Neural cell (in vitro differentiated cells): Measurements from ENCODE around the gene RGS4. TPM values are rescaled to one million over a fixed set of nuclear protein-coding genes. Genes with fewer than 3 reads are reported as not detected.

Experiments used
- H2AFZ ChIP-seq: fragments of 200-600, 300-800 bp; sonication (generic), shearing (Covaris generic); 2 replicates; pipeline ENCODE4 v1.6.0; 2014; ENCODE audit warnings: low read depth, mild to moderate bottlenecking, antibody characterized with exemption, low read length, moderate library complexity
- H3F3A ChIP-seq: fragments of 200-600 bp; shearing (Covaris generic); 2 replicates; pipeline ENCODE4 v1.6.1; 2016; ENCODE audit warnings: mild to moderate bottlenecking, moderate library complexity, mixed read lengths, antibody characterized with exemption, low read length; ENCODE audit not compliant: insufficient read depth, poor library complexity, severe bottlenecking
- H3K27ac ChIP-seq: fragments of 200-600, 300-800 bp; sonication (generic), shearing (Covaris generic); 2 replicates; pipeline ENCODE4 v1.5.1; 2014; ENCODE audit warnings: mild to moderate bottlenecking, low read length, moderate library complexity
- H3K27me3 ChIP-seq: fragments of 300-800, 200-600 bp; sonication (generic), shearing (Covaris generic); 2 replicates; pipeline ENCODE4 v1.6.0; 2014; ENCODE audit warnings: mild to moderate bottlenecking, low read depth, low read length, moderate library complexity; ENCODE audit not compliant: insufficient read depth
- H3K36me3 ChIP-seq: fragments of 300-800, 200-600 bp; sonication (generic), shearing (Covaris generic); 2 replicates; pipeline ENCODE4 v1.5.1; 2014; ENCODE audit warnings: mild to moderate bottlenecking, antibody characterized with exemption, low read length, moderate library complexity; ENCODE audit not compliant: insufficient read depth
- H3K4me2 ChIP-seq: fragments of 300-800, 200-600 bp; sonication (generic), shearing (Covaris generic); 2 replicates; pipeline ENCODE4 v1.6.0; 2014; ENCODE audit warnings: mild to moderate bottlenecking, low read length
- H3K4me3 ChIP-seq: fragments of 300-800, 200-600 bp; sonication (generic), shearing (Covaris generic); 2 replicates; pipeline ENCODE4 v1.5.1; 2014; ENCODE audit warnings: mild to moderate bottlenecking, low read length, moderate library complexity
- H3K79me2 ChIP-seq: fragments of 200-600 bp; shearing (Covaris generic); replicated peaks from 2 replicates; pipeline ENCODE4 v1.6.0; 2014; ENCODE audit warnings: mild to moderate bottlenecking, low read length, moderate library complexity; ENCODE audit not compliant: insufficient read depth
- H3K9ac ChIP-seq: fragments of 300-800, 200-600 bp; sonication (generic), shearing (Covaris generic); 2 replicates; pipeline ENCODE4 v1.6.1; 2016; ENCODE audit warnings: mild to moderate bottlenecking, low read length, mixed read lengths
- H3K9me2 ChIP-seq: fragments of 200-600 bp; shearing (Covaris generic); 2 replicates; pipeline ENCODE4 v1.6.1; 2016; ENCODE audit warnings: mild to moderate bottlenecking, low read length, mixed read lengths; ENCODE audit not compliant: insufficient read depth
- H3K9me3 ChIP-seq: fragments of 200-600, 300-800 bp; sonication (generic), shearing (Covaris generic); 2 replicates; pipeline ENCODE4 v1.6.1; 2016; ENCODE audit warnings: mild to moderate bottlenecking, mixed run types, low read length, moderate library complexity, mixed read lengths
- H4K20me1 ChIP-seq: fragments of 200-600 bp; shearing (Covaris generic); 2 replicates; pipeline ENCODE4 v1.6.1; 2016; ENCODE audit warnings: mild to moderate bottlenecking, mixed run types; ENCODE audit not compliant: insufficient read depth
- EP300 ChIP-seq: fragments of 450-650 bp; conservative IDR thresholded peaks from 2 replicates; pipeline ENCODE4 v1.6.1; 2014; ENCODE audit warnings: antibody characterized with exemption, mild to moderate bottlenecking, moderate library complexity; ENCODE audit not compliant: poor library complexity, severe bottlenecking
- EZH2 ChIP-seq: fragments of 200-600, 300-800 bp; shearing (Covaris generic), sonication (generic); IDR thresholded peaks from 2 replicates; pipeline ENCODE4 v1.6.1; 2014; ENCODE audit warnings: antibody characterized with exemption, low read length, borderline replicate concordance, mild to moderate bottlenecking; ENCODE audit not compliant: insufficient read depth, poor library complexity, severe bottlenecking
- MXI1 ChIP-seq: fragments of 450-650 bp; conservative IDR thresholded peaks from 2 replicates; pipeline ENCODE4 v1.6.1; 2014; ENCODE audit warnings: antibody characterized with exemption, mild to moderate bottlenecking; ENCODE audit not compliant: poor library complexity, severe bottlenecking
- POLR2AphosphoS5 ChIP-seq: IDR thresholded peaks from 2 replicates; pipeline ENCODE4 v1.6.1; 2012
- RAD21 ChIP-seq: fragments of 450-650 bp; conservative IDR thresholded peaks from 2 replicates; pipeline ENCODE4 v1.6.1; 2014; ENCODE audit warnings: antibody characterized with exemption, mild to moderate bottlenecking, moderate library complexity
- SMC3 ChIP-seq: fragments of 450-650 bp; conservative IDR thresholded peaks from 2 replicates; pipeline ENCODE4 v1.6.1; 2014; ENCODE audit warnings: antibody characterized with exemption, mild to moderate bottlenecking, moderate library complexity; ENCODE audit not compliant: poor library complexity
- TAF1 ChIP-seq: IDR thresholded peaks from 2 replicates; pipeline ENCODE4 v1.6.1; 2012; ENCODE audit warnings: low read depth
- polyA plus RNA-seq: library from polyadenylated mRNA; depleted of rRNA; stranded (reverse); fragments of >200 nt; gene quantifications from 2 replicates; pipeline ENCODE4 v1.2.3, GENCODE V29; 2014
- TF ChIP-seq, protein P1 (sequence below): fragments of 450-650 bp; IDR thresholded peaks from 2 replicates; pipeline ENCODE4 v1.5.1; 2014; ENCODE audit warnings: antibody characterized with exemption, mild to moderate bottlenecking, moderate library complexity; ENCODE audit not compliant: poor library complexity, severe bottlenecking
- TF ChIP-seq, protein P2 (sequence below): IDR thresholded peaks from 2 replicates; pipeline ENCODE4 v1.6.1; 2012; ENCODE audit warnings: borderline replicate concordance

The RGS4 gene
- polyA plus RNA-seq, 1 donor from 2014 or later = 1.6 TPM

- H3K27ac ChIP-seq = no peak overlapping the region
- H2AFZ ChIP-seq = no peak overlapping the region
- H3K9ac ChIP-seq = no peak overlapping the region
- H3K4me2 ChIP-seq = no peak overlapping the region
- H3K79me2 ChIP-seq = no peaks in the 10 kb centered on the region
- H3K9me3 ChIP-seq = no peaks in the 10 kb centered on the region
- no peak overlapping the region for H3K4me3 ChIP-seq
- no peaks in the 10 kb centered on the region for H3K27me3 ChIP-seq
- H3F3A ChIP-seq = no peaks in the 10 kb centered on the region
- H3K9me2 ChIP-seq = no peaks in the 10 kb centered on the region
- H4K20me1 ChIP-seq = no peaks in the 10 kb centered on the region
- H3K36me3 ChIP-seq = no peaks in the 10 kb centered on the region
- TF ChIP-seq RAD21 (no peak), MXI1 (no peak), EP300 (no peak), POLR2AphosphoS5 (no peak), EZH2 (no peak), TAF1 (no peak), SMC3 (no peak)
- TF ChIP-seq, protein P1, sequence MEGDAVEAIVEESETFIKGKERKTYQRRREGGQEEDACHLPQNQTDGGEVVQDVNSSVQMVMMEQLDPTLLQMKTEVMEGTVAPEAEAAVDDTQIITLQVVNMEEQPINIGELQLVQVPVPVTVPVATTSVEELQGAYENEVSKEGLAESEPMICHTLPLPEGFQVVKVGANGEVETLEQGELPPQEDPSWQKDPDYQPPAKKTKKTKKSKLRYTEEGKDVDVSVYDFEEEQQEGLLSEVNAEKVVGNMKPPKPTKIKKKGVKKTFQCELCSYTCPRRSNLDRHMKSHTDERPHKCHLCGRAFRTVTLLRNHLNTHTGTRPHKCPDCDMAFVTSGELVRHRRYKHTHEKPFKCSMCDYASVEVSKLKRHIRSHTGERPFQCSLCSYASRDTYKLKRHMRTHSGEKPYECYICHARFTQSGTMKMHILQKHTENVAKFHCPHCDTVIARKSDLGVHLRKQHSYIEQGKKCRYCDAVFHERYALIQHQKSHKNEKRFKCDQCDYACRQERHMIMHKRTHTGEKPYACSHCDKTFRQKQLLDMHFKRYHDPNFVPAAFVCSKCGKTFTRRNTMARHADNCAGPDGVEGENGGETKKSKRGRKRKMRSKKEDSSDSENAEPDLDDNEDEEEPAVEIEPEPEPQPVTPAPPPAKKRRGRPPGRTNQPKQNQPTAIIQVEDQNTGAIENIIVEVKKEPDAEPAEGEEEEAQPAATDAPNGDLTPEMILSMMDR = no peak
- TF ChIP-seq, protein P2, sequence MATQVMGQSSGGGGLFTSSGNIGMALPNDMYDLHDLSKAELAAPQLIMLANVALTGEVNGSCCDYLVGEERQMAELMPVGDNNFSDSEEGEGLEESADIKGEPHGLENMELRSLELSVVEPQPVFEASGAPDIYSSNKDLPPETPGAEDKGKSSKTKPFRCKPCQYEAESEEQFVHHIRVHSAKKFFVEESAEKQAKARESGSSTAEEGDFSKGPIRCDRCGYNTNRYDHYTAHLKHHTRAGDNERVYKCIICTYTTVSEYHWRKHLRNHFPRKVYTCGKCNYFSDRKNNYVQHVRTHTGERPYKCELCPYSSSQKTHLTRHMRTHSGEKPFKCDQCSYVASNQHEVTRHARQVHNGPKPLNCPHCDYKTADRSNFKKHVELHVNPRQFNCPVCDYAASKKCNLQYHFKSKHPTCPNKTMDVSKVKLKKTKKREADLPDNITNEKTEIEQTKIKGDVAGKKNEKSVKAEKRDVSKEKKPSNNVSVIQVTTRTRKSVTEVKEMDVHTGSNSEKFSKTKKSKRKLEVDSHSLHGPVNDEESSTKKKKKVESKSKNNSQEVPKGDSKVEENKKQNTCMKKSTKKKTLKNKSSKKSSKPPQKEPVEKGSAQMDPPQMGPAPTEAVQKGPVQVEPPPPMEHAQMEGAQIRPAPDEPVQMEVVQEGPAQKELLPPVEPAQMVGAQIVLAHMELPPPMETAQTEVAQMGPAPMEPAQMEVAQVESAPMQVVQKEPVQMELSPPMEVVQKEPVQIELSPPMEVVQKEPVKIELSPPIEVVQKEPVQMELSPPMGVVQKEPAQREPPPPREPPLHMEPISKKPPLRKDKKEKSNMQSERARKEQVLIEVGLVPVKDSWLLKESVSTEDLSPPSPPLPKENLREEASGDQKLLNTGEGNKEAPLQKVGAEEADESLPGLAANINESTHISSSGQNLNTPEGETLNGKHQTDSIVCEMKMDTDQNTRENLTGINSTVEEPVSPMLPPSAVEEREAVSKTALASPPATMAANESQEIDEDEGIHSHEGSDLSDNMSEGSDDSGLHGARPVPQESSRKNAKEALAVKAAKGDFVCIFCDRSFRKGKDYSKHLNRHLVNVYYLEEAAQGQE = no peak
Observed at GRCh38 chr1:163093579-163093978, 24.4 kb downstream of the RGS4 start.

DNA sequence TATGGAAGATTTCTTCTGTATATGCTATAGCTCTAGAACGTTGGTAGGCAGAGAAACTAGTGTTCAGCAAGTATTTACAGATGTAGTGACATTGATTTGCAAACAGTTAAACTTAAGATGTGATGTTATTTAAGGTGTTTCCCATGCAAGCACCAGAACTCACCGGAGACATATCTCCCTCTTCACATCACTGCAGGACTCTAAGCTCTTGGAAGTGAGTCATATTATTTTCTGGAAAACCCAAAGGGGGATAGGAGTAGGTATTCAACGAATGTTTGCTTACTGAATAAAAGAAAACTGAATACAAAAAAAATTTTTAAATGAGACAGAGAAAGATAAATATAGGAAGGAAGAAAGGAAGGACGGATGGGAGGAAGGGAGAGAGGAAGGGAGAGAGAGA is 25.0 kb downstream of the RGS4 start:
- no peak overlapping the region for H3K9ac ChIP-seq
- TF ChIP-seq POLR2AphosphoS5 (no peak), TAF1 (no peak), EZH2 (no peak), SMC3 (no peak), MXI1 (no peak), RAD21 (no peak), EP300 (no peak)
- TF ChIP-seq, protein P1 = no peak
- TF ChIP-seq, protein P2 = no peak
- H3K9me3 ChIP-seq = no peaks in the 10 kb centered on the region
- no peaks in the 10 kb centered on the region for H3F3A ChIP-seq
- H3K27me3 ChIP-seq = no peaks in the 10 kb centered on the region
- no peaks in the 10 kb centered on the region for H4K20me1 ChIP-seq
- H3K79me2 ChIP-seq = no peaks in the 10 kb centered on the region
- H3K27ac ChIP-seq = no peak overlapping the region
- no peaks in the 10 kb centered on the region for H3K36me3 ChIP-seq
- no peak overlapping the region for H3K4me2 ChIP-seq
- no peaks in the 10 kb centered on the region for H3K9me2 ChIP-seq
- H3K4me3 ChIP-seq = no peak overlapping the region
- H2AFZ ChIP-seq = no peak overlapping the region
